Measurements from ENCODE around the gene REG3A.

Gene REG3A

GRCh38 chr2:79189465-79189864, 29.9 kb upstream of the REG3A start:
- Histone ChIP-seq H3K9me2 (replicated peaks; ENCODE audit: low read depth, low read length) (no peaks in the 10 kb centered on the region), H3K27me3 (ENCODE audit: insufficient read depth, low read length, poor library complexity, severe bottlenecking) (no peaks in the 10 kb centered on the region), H3K79me2 (ENCODE audit: insufficient read depth, low read length) (no peaks in the 10 kb centered on the region), H3F3A (ENCODE audit: low read depth) (no peaks in the 10 kb centered on the region), H3K36me3 (ENCODE audit: insufficient read depth, low read length) (no peaks in the 10 kb centered on the region), H3K4me3 (ENCODE audit: low read length, poor library complexity, severe bottlenecking) (no peak overlapping the region), H3K9me3 (ENCODE audit: insufficient read depth, low read depth, low read length) (no peaks in the 10 kb centered on the region), H3K9ac (ENCODE audit: low read depth, low read length, poor library complexity, severe bottlenecking) (no peak overlapping the region), H3K4me1 (ENCODE audit: insufficient read depth, low read length, poor library complexity, severe bottlenecking) (no peaks in the 10 kb centered on the region), H2AFZ (ENCODE audit: low read length) (no peak overlapping the region), H4K20me1 (ENCODE audit: insufficient read depth, low read length, poor library complexity, severe bottlenecking) (no peaks in the 10 kb centered on the region), H3K4me2 (ENCODE audit: low read depth, low read length, poor library complexity, severe bottlenecking) (no peak overlapping the region)
- TF ChIP-seq EZH2phosphoT487 (IDR thresholded peaks at IDR 0.05; ENCODE audit: borderline replicate concordance), result no peak
- no peak for TF ChIP-seq CTCF (conservative IDR thresholded peaks at IDR 0.05; ENCODE audit: low read length)

DNA sequence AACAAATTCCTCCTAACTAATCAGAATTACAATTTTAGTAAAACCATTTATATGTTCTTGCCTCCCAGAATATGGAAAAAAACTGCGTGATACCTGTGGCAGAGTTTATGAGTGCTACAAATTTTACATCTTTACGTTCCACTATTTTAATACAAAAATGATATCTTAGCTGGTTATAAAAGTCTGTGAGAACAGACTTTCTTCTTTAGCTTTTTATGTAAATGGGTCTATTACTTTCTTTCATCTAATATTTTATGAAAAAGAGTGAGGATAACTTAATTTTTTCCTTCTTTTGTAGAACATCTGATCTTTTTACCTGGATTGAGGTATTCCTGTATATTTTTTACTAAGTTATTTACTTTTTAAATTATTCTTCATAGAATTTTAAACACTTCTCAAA, 22.1 kb upstream of the REG3A start:
- Histone ChIP-seq H3K9me3 (ENCODE audit: insufficient read depth, low read depth, low read length) (peaks cover 5% of the 10 kb centered on the region; the same call in 1 of the 2 replicates), H3K9ac (ENCODE audit: low read depth, low read length, poor library complexity, severe bottlenecking) (no peak overlapping the region), H3K9me2 (replicated peaks; ENCODE audit: low read depth, low read length) (no peaks in the 10 kb centered on the region), H3K36me3 (ENCODE audit: insufficient read depth, low read length) (no peaks in the 10 kb centered on the region), H3K4me2 (ENCODE audit: low read depth, low read length, poor library complexity, severe bottlenecking) (no peak overlapping the region), H4K20me1 (ENCODE audit: insufficient read depth, low read length, poor library complexity, severe bottlenecking) (no peaks in the 10 kb centered on the region), H3K4me3 (ENCODE audit: low read length, poor library complexity, severe bottlenecking) (no peak overlapping the region), H3K4me1 (ENCODE audit: insufficient read depth, low read length, poor library complexity, severe bottlenecking) (no peaks in the 10 kb centered on the region), H3F3A (ENCODE audit: low read depth) (no peaks in the 10 kb centered on the region), H3K79me2 (ENCODE audit: insufficient read depth, low read length) (no peaks in the 10 kb centered on the region), H3K27me3 (ENCODE audit: insufficient read depth, low read length, poor library complexity, severe bottlenecking) (no peaks in the 10 kb centered on the region), H2AFZ (ENCODE audit: low read length) (no peak overlapping the region)
- no peak for TF ChIP-seq CTCF (conservative IDR thresholded peaks at IDR 0.05; ENCODE audit: low read length)
- TF ChIP-seq EZH2phosphoT487 (IDR thresholded peaks at IDR 0.05; ENCODE audit: borderline replicate concordance), result no peak

- Histone ChIP-seq H3K27me3 (ENCODE audit: insufficient read depth, low read length, poor library complexity, severe bottlenecking) (no peaks in the 10 kb centered on the region), H3K9me2 (replicated peaks; ENCODE audit: low read depth, low read length) (no peaks in the 10 kb centered on the region), H3K4me1 (ENCODE audit: insufficient read depth, low read length, poor library complexity, severe bottlenecking) (no peaks in the 10 kb centered on the region), H3K9ac (ENCODE audit: low read depth, low read length, poor library complexity, severe bottlenecking) (no peak overlapping the region), H3K9me3 (ENCODE audit: insufficient read depth, low read depth, low read length) (peaks cover 5% of the 10 kb centered on the region; the same call in 1 of the 2 replicates), H2AFZ (ENCODE audit: low read length) (no peak overlapping the region), H3F3A (ENCODE audit: low read depth) (no peaks in the 10 kb centered on the region), H3K36me3 (ENCODE audit: insufficient read depth, low read length) (no peaks in the 10 kb centered on the region), H3K4me2 (ENCODE audit: low read depth, low read length, poor library complexity, severe bottlenecking) (no peak overlapping the region), H4K20me1 (ENCODE audit: insufficient read depth, low read length, poor library complexity, severe bottlenecking) (no peaks in the 10 kb centered on the region), H3K4me3 (ENCODE audit: low read length, poor library complexity, severe bottlenecking) (no peak overlapping the region), H3K79me2 (ENCODE audit: insufficient read depth, low read length) (no peaks in the 10 kb centered on the region)
- TF ChIP-seq EZH2phosphoT487 (IDR thresholded peaks at IDR 0.05; ENCODE audit: borderline replicate concordance), result no peak
- no peak for TF ChIP-seq CTCF (conservative IDR thresholded peaks at IDR 0.05; ENCODE audit: low read length)
These were observed 20.5 kb upstream of the REG3A start for GRCh38 chr2:79180092-79180491.
